Stomach (tissue), 9 donors: Measurements from ENCODE around the gene GZMB. TPM values are rescaled to one million over a fixed set of nuclear protein-coding genes. Genes with fewer than 3 reads are reported as not detected.

Source experiments
- DNase-seq, 2 donors: peaks; one replicate each; pipeline versions ENCODE4 v3.0.0 to v3.0.0-alpha.2; 2013 to 2019
- H3K27ac ChIP-seq, 5 donors: fragments of 200-600 bp in 4 of 5; sonication (generic) in 4 of 5; one replicate each; pipeline ENCODE4 v1.5.1; 2013 to 2019; ENCODE audit warnings: mild to moderate bottlenecking in 1 of 5, moderate library complexity in 1 of 5
- H3K27me3 ChIP-seq, 3 donors: fragments of 200-600 bp; sonication (generic); one replicate each; pipeline ENCODE4 v1.5.1; 2017 to 2019; ENCODE audit warnings: mixed run types in 1 of 3
- H3K36me3 ChIP-seq, 4 donors: fragments of 200-600 bp; sonication (generic); 1 replicate in 3 of 4; 2 replicates in 1 of 4; pipeline ENCODE4 v1.5.1; 2016 to 2019
- H3K4me1 ChIP-seq, 4 donors: fragments of 200-600 bp; sonication (generic); one replicate each; pipeline ENCODE4 v1.5.1; 2016 to 2019
- H3K4me3 ChIP-seq, 4 donors: fragments of 200-600 bp; sonication (generic) in 3 of 4; one replicate each; pipeline ENCODE4 v1.5.1; 2016 to 2019; ENCODE audit warnings: mild to moderate bottlenecking in 1 of 4
- H3K9me3 ChIP-seq, 4 donors: fragments of 200-600 bp; sonication (generic); one replicate each; pipeline ENCODE4 v1.5.1; 2016 to 2019
- EP300 ChIP-seq: sonication (generic); formaldehyde crosslinking; IDR thresholded peaks from one replicate; pipeline ENCODE4 v1.6.1; 2017; ENCODE audit warnings: antibody characterized with exemption
- POLR2A ChIP-seq, 4 donors: fragments of 450-650 bp; IDR thresholded peaks; one replicate each; pipeline ENCODE4 v1.6.1; 2016; ENCODE audit warnings: antibody characterized with exemption in 4 of 4, control low read depth in 2 of 4, mild to moderate bottlenecking in 1 of 4, moderate library complexity in 1 of 4
- POLR2AphosphoS5 ChIP-seq, 3 donors: sonication (generic); formaldehyde crosslinking; IDR thresholded peaks; one replicate each; pipeline ENCODE4 v1.6.1; 2016; ENCODE audit warnings: antibody characterized with exemption in 3 of 3
- WGBS, 5 donors: extraction: QIAGEN DNeasy Blood & Tissue Kit in 3 of 5; methylation state at CpG; one replicate each; pipeline versions ENCODE4 v1.1.5 to v1.1.7; 2013 to 2018; 5-methylcytosine and 5-hydroxymethylcytosine counted together
- intact Hi-C: fragments of 100-400 bp; cut with DNase I; formaldehyde crosslinking; loops from one replicate; pipeline ENCODE4 v1.15.1; 2023; ENCODE audit warnings: low total_unique reads
- polyA plus RNA-seq, 3 donors: library from polyadenylated mRNA; stranded (reverse); fragments of 200-250 nt; gene quantifications; one replicate each; pipeline ENCODE4 v1.2.3, GENCODE V29; 2013
- total RNA-seq, 5 donors: library from RNA; depleted of rRNA; stranded (reverse); fragments of >200 nt; gene quantifications; one replicate each; pipeline versions ENCODE4 v1.1.0 to v1.2.3, GENCODE V29; 2014 to 2016
- TF ChIP-seq, protein P1 (sequence below), 7 experiments: fragments of 450-650 bp in 4 of 7; fragments of 200-600 bp in 3 of 7; sonication (generic) in 3 of 7; IDR thresholded peaks; one replicate each; pipeline ENCODE4 v1.5.1; 2016 to 2019; ENCODE audit warnings: antibody characterized with exemption in 7 of 7, control low read depth in 2 of 7, mild to moderate bottlenecking in 1 of 7
- donor health status: healthy with polysubstance abuse.
- donor health status: Bipolar disorder and iron deficiency.
- donor health status: healthy.

Gene GZMB
- total and polyA plus RNA-seq, 8 donors = 0.92 to 4.0 (median 2.3) TPM; not detected in 3

DNA sequence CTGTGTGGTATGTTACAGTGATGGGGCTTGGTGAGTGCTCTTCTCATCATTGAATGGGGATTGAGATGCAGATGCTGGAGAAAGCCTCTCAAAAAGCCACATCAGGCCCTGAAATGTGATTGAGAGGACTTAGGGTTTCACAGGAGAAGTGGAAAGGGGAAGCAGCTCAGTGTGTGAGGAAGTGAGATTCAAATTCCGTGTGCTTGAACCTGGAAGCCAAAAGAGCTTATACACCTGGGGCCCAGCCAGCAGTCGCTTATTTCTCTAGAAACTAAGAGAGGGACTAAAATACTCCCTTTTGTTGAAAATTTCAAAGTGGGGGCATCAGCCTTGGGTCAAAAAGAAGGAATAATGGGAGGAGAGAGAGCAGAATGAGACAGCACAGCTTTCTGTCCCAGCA, 39.1 kb upstream of the GZMB start:
- Histone ChIP-seq H3K4me3 (no peak overlapping the region), H3K9me3 (no peaks in the 10 kb centered on the region), H3K4me1 (peaks cover 0 to 13% (median 0%) of the 10 kb centered on the region in 4 donors), H3K36me3 (no peaks in the 10 kb centered on the region), H3K27ac (peak overlapping the region in 3 of 5 donors; percentile 16 to 45 (median 42)), H3K27me3 (no peaks in the 10 kb centered on the region)
- TF ChIP-seq POLR2A (IDR thresholded peaks at IDR 0.05) = no peak
- TF ChIP-seq, protein P1, sequence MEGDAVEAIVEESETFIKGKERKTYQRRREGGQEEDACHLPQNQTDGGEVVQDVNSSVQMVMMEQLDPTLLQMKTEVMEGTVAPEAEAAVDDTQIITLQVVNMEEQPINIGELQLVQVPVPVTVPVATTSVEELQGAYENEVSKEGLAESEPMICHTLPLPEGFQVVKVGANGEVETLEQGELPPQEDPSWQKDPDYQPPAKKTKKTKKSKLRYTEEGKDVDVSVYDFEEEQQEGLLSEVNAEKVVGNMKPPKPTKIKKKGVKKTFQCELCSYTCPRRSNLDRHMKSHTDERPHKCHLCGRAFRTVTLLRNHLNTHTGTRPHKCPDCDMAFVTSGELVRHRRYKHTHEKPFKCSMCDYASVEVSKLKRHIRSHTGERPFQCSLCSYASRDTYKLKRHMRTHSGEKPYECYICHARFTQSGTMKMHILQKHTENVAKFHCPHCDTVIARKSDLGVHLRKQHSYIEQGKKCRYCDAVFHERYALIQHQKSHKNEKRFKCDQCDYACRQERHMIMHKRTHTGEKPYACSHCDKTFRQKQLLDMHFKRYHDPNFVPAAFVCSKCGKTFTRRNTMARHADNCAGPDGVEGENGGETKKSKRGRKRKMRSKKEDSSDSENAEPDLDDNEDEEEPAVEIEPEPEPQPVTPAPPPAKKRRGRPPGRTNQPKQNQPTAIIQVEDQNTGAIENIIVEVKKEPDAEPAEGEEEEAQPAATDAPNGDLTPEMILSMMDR (IDR thresholded peaks at IDR 0.05) = no peak
- no peak for TF ChIP-seq POLR2AphosphoS5 (IDR thresholded peaks at IDR 0.05)
- no peak for TF ChIP-seq EP300
- intact Hi-C loops = no loop called here
- 57 to 68% (median 62%) methylated on average over 2 of the region's 2 CpGs for WGBS, 5 donors
- no peak for DNase-seq

DNA sequence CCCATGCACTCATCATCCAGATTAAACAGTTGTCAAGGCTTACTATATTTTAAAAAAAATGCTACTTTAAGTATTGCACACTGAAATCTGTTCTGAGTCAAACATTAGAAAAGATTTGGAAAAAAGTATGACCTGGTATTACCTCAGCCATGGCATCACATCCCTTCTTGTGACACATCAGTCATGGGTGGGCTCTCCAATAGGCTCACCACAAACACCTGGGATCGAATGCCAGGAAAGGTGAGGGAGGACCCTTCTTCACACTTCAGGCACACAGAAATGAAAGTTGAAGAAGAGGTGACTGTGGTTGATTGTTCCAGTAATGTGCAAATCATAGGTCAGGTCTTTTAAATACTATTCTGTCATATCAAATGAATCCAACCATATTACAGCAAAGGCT, 36.6 kb upstream of the GZMB start:
- H3K27me3 ChIP-seq = no peaks in the 10 kb centered on the region
- H3K4me1 ChIP-seq = peaks cover 0 to 13% (median 0%) of the 10 kb centered on the region in 4 donors
- H3K27ac ChIP-seq = no peak overlapping the region
- no peak overlapping the region for H3K4me3 ChIP-seq
- TF ChIP-seq EP300 = no peak
- TF ChIP-seq POLR2A (IDR thresholded peaks at IDR 0.05) = no peak
- TF ChIP-seq, protein P1 (IDR thresholded peaks at IDR 0.05) = no peak
- no peak for TF ChIP-seq POLR2AphosphoS5 (IDR thresholded peaks at IDR 0.05)
- 74 to 87% (median 81%) methylated on average over 1 of the region's 1 CpG for WGBS, 5 donors
- H3K9me3 ChIP-seq = no peaks in the 10 kb centered on the region
- intact Hi-C loops = no loop called here
- DNase-seq = no peak
- H3K36me3 ChIP-seq = no peaks in the 10 kb centered on the region

DNA sequence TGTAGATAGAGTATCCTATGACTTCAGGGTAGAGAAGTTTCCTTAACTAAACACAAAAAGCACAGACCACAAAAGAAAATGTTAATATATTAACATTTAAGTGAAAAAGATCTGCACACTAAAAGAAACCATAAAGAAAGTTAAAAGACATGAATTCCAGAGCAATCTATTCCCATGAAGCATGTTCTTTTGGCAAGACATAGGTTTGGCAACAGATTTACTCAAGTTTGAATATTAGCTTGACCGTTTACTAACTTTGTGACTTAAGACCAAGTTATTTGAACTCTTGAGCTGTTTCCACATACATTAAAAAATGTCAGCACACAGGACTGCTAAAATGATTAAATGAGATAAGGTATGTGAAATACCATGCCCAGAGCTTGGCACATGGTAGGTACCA, 35.7 kb upstream of the GZMB start:
- intact Hi-C loops = no loop called here
- H3K4me3 ChIP-seq = no peak overlapping the region
- WGBS, 5 donors = 23 to 51% (median 37%) methylated on average over 1 of the region's 1 CpG
- peaks cover 0 to 13% (median 0%) of the 10 kb centered on the region in 4 donors for H3K4me1 ChIP-seq
- H3K9me3 ChIP-seq = no peaks in the 10 kb centered on the region
- H3K27ac ChIP-seq = no peak overlapping the region
- DNase-seq = no peak
- no peaks in the 10 kb centered on the region for H3K27me3 ChIP-seq
- no peaks in the 10 kb centered on the region for H3K36me3 ChIP-seq
- no peak for TF ChIP-seq EP300
- TF ChIP-seq POLR2A (IDR thresholded peaks at IDR 0.05) = no peak
- no peak for TF ChIP-seq POLR2AphosphoS5 (IDR thresholded peaks at IDR 0.05)
- TF ChIP-seq, protein P1 (IDR thresholded peaks at IDR 0.05) = no peak

DNA sequence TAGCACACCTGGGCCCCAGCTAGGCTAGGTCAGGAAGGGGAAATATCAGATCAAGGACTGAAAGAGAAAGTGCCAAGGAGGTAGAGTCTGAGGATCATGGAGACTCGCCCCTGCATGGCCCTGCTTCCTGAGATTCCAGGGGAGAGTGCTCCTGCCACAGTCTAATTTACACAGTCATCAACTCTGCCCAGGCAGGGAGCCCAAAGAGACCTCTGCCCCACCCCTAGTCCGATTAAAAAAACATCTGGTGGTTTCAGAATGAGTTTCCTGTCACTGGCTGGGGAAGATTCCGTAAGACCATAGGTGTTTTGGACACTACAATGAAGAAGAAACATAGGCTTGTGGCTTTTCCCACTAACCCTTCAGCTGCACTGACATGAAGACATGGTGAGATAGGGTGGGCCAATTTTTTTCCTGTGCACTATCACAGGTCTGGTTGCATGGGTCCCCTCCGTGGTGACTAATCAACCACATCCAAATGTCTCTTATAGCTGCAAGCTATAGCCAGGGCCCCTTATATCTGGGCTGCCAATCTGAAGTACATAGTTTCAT, 31.5 kb upstream of the GZMB start:
- Histone ChIP-seq H3K27me3 (no peaks in the 10 kb centered on the region), H3K4me3 (no peak overlapping the region), H3K9me3 (no peaks in the 10 kb centered on the region), H3K36me3 (no peaks in the 10 kb centered on the region), H3K27ac (no peak overlapping the region), H3K4me1 (no peaks in the 10 kb centered on the region)
- no peak for DNase-seq
- 30 to 48% (median 45%) methylated on average over 3 to 4 of the region's 4 CpGs for WGBS, 5 donors
- intact Hi-C loops = no loop called here
- TF ChIP-seq POLR2AphosphoS5 (IDR thresholded peaks at IDR 0.05) (no peak), POLR2A (IDR thresholded peaks at IDR 0.05) (no peak), EP300 (no peak)
- TF ChIP-seq, protein P1 (IDR thresholded peaks at IDR 0.05) = no peak
